Right lobe of liver (tissue), 6 donors: Measurements from ENCODE around the gene ZRANB1. TPM values are rescaled to one million over a fixed set of nuclear protein-coding genes. Genes with fewer than 3 reads are reported as not detected.

Experiments
- ATAC-seq, 4 donors: fragments of 200-7000 bp; cut with Tn5 transposase; one replicate each; pipeline ENCODE4 v1.9.1; 2020; ENCODE audit warnings: mild to moderate bottlenecking in 4 of 4, moderate library complexity in 4 of 4
- DNase-seq, 3 donors: peaks; one replicate each; pipeline ENCODE4 v3.0.0-alpha.2; 2020
- H3K27ac ChIP-seq, 3 donors: fragments of 200-600 bp; one replicate each; pipeline ENCODE4 v1.8.0; 2022
- H3K27me3 ChIP-seq, 2 donors: fragments of 200-600 bp; one replicate each; pipeline ENCODE4 v1.8.0; 2022
- H3K36me3 ChIP-seq, 4 donors: fragments of 200-600 bp; sonication (generic) in 1 of 4; one replicate each; pipeline versions ENCODE4 v1.5.1 to v1.8.0; 2017 to 2022; ENCODE audit warnings: control low read depth in 1 of 4
- H3K4me1 ChIP-seq, 4 donors: fragments of 200-600 bp; sonication (generic) in 1 of 4; one replicate each; pipeline versions ENCODE4 v1.5.1 to v1.8.0; 2017 to 2022; ENCODE audit warnings: control low read depth in 1 of 4
- H3K4me3 ChIP-seq, 3 donors: fragments of 200-600 bp; one replicate each; pipeline ENCODE4 v1.8.0; 2022
- H3K9me3 ChIP-seq, 4 donors: fragments of 200-600 bp; sonication (generic) in 1 of 4; one replicate each; pipeline versions ENCODE4 v1.5.1 to v1.8.0; 2017 to 2022; ENCODE audit warnings: control low read depth in 1 of 4
- POLR2A ChIP-seq: fragments of 450-650 bp; IDR thresholded peaks from one replicate; pipeline ENCODE4 v1.6.1; 2017; ENCODE audit warnings: antibody characterized with exemption, mild to moderate bottlenecking
- WGBS: methylation state at CpG from one replicate; pipeline ENCODE4 v1.1.6; 2018; ENCODE audit warnings: low coverage, low lambda C conversion rate; ENCODE audit not compliant: insufficient coverage; ENCODE audit errors: missing lambda C conversion rate; 5-methylcytosine and 5-hydroxymethylcytosine counted together
- intact Hi-C, 2 donors: fragments of 100-400 bp; cut with DNase I; formaldehyde crosslinking; loops; one replicate each; pipeline versions ENCODE4 v1.11.2 to v1.14.1; 2022
- total RNA-seq, 6 experiments: library from RNA; depleted of rRNA in 2 of 6; stranded (reverse); fragments of >200 nt in 2 of 6; fragmentation: NEBNext Ultra II Directional in 3 of 6; extraction: Animal tissue kit (Norgen Biotek cat#: 25700) in 3 of 6; gene quantifications; one replicate each; pipeline versions ENCODE4 v1.1.0 to v1.2.4, GENCODE V29; 2016 to 2023
- TF ChIP-seq, protein P1 (sequence below), 4 donors: fragments of 200-600 bp in 3 of 4; fragments of 450-650 bp in 1 of 4; IDR thresholded peaks; one replicate each; pipeline versions ENCODE4 v1.5.1 to v1.8.0; 2016 to 2022; ENCODE audit warnings: antibody characterized with exemption in 4 of 4, mild to moderate bottlenecking in 2 of 4
- donor health status: DM: no; HTN: yes; CAD: no.
- donor health status: DM: no; HTN: no; CAD: no.
- donor health status: DM: no; HTN: no; CAD: no.
- donor health status: DM: no; HTN: yes; CAD: no.
- donor health status: DM: no; HTN: yes; CAD: no.

Gene ZRANB1
- total RNA-seq, 6 experiments from 2014 or later: 8.6 to 17.6 (median 11.6) TPM

DNA sequence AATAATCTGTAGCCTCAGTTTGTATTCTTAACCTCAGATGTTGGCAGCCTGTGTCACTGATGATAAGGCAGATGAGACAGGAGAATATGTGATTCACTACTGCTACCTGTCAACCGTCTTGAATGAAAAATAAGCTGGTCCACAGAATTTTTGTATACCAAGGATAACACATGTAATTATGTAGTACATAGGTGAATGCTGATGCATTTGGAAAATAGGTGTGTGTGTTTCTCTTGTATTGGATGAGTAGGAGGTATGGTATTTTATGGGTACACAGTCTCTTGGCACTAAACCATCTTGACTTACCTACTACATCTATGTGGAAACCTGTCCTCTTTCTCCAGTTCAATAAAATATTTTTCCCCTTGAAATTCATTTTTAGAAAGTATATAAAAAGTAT is 20.7 kb upstream of the ZRANB1 start:
- TF ChIP-seq, protein P1, sequence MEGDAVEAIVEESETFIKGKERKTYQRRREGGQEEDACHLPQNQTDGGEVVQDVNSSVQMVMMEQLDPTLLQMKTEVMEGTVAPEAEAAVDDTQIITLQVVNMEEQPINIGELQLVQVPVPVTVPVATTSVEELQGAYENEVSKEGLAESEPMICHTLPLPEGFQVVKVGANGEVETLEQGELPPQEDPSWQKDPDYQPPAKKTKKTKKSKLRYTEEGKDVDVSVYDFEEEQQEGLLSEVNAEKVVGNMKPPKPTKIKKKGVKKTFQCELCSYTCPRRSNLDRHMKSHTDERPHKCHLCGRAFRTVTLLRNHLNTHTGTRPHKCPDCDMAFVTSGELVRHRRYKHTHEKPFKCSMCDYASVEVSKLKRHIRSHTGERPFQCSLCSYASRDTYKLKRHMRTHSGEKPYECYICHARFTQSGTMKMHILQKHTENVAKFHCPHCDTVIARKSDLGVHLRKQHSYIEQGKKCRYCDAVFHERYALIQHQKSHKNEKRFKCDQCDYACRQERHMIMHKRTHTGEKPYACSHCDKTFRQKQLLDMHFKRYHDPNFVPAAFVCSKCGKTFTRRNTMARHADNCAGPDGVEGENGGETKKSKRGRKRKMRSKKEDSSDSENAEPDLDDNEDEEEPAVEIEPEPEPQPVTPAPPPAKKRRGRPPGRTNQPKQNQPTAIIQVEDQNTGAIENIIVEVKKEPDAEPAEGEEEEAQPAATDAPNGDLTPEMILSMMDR (IDR thresholded peaks at IDR 0.05): no peak
- no peak for TF ChIP-seq POLR2A
- 22% methylated on average over 1 of the region's 1 CpG for WGBS
- peak in 1 of 4 donors; percentile 13 for ATAC-seq
- intact Hi-C loops: no loop called here
- no peaks in the 10 kb centered on the region for H3K27me3 ChIP-seq
- peaks cover 0 to 46% (median 12%) of the 10 kb centered on the region in 4 donors for H3K4me1 ChIP-seq
- H3K4me3 ChIP-seq: no peak overlapping the region
- H3K27ac ChIP-seq: peak overlapping the region in 1 of 3 donors; percentile 24
- H3K9me3 ChIP-seq: no peaks in the 10 kb centered on the region
- DNase-seq: no peak
- H3K36me3 ChIP-seq: no peaks in the 10 kb centered on the region

DNA sequence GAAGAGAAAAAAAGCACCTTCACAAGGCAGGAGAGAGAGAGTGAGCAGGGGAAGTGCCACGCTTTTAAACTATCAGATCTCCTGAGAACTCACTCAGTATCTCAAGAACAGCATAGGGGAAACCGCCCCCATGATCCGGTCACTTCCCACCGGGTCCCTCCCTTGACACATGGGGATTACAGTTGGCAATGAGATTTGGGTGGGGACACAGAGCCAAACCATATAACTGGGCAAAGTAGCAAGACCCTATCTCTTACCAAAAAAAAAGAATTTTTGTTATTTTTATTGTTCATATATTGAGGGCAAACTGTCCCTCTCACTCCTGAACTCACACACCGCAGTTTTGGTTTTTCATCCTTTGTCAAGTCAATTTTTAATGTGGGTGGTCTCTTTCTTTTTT is 18.2 kb upstream of the ZRANB1 start:
- intact Hi-C loops: no loop called here
- Histone ChIP-seq H3K4me1 (peaks cover 0 to 40% (median 12%) of the 10 kb centered on the region in 4 donors), H3K27me3 (no peaks in the 10 kb centered on the region), H3K9me3 (no peaks in the 10 kb centered on the region), H3K27ac (peak overlapping the region in 2 of 3 donors; percentile 33 to 54), H3K36me3 (peaks cover 0 to 3% (median 0%) of the 10 kb centered on the region in 4 donors), H3K4me3 (no peak overlapping the region)
- ATAC-seq: no peak
- TF ChIP-seq POLR2A: no peak
- TF ChIP-seq, protein P1 (IDR thresholded peaks at IDR 0.05): no peak
- no peak for DNase-seq
- whole genome bisulfite sequencing: 94% methylated on average over 3 of the region's 5 CpGs

DNA sequence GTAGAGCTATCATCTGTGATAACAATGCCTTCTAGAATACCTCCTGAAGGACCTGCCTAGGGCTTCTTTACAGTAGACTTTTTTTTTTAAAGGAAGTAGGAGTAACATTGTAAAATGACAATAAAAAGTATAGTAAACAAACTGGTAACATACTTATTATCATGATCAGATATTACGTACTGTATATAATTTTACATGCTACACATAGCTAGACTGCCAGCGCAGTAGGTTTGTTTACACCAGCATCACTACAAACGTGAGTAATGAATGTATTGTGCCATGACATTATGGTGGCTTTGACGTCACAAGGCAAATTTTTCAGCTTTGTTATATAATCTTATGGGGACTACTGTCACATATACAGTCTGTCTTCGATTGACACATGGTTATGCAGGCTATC is 15.4 kb upstream of the ZRANB1 start:
- 93% methylated on average over 5 of the region's 5 CpGs for WGBS
- Histone ChIP-seq H3K9me3 (no peaks in the 10 kb centered on the region), H3K36me3 (peaks cover 0 to 3% (median 0%) of the 10 kb centered on the region in 4 donors), H3K4me1 (peaks cover 0 to 16% (median 8%) of the 10 kb centered on the region in 4 donors), H3K27ac (no peak overlapping the region), H3K27me3 (no peaks in the 10 kb centered on the region), H3K4me3 (no peak overlapping the region)
- ATAC-seq (no peak), DNase-seq (no peak)
- intact Hi-C loops: no loop called here
- no peak for TF ChIP-seq POLR2A
- TF ChIP-seq, protein P1 (IDR thresholded peaks at IDR 0.05): no peak

DNA sequence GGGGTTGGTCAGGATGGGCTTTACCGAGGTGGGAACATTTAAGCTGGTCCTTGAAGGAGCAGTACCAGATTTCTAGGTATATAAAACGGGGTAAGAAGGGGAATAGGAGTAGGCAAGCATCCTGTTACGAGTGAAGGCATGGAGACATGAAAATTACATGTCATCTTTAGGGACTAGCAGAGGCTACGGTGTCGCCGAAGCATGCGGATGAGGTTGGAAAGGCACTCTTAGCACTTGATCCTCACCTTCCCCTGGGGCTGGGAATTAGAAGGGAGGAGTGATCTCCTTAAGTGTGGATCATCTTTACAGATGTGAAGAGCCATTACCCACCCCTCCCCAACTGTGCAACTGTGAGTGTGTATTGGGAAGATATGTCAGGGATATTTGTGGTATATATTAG is 13.8 kb upstream of the ZRANB1 start:
- 72% methylated on average over 4 of the region's 7 CpGs for WGBS
- Histone ChIP-seq H3K4me1 (peaks cover 0 to 13% (median 7%) of the 10 kb centered on the region in 4 donors), H3K27me3 (no peaks in the 10 kb centered on the region), H3K27ac (no peak overlapping the region), H3K9me3 (no peaks in the 10 kb centered on the region), H3K36me3 (peaks cover 0 to 3% (median 0%) of the 10 kb centered on the region in 4 donors), H3K4me3 (no peak overlapping the region)
- ATAC-seq (no peak), DNase-seq (no peak)
- TF ChIP-seq POLR2A: no peak
- TF ChIP-seq, protein P1 (IDR thresholded peaks at IDR 0.05): no peak
- intact Hi-C loops: no loop called here

DNA sequence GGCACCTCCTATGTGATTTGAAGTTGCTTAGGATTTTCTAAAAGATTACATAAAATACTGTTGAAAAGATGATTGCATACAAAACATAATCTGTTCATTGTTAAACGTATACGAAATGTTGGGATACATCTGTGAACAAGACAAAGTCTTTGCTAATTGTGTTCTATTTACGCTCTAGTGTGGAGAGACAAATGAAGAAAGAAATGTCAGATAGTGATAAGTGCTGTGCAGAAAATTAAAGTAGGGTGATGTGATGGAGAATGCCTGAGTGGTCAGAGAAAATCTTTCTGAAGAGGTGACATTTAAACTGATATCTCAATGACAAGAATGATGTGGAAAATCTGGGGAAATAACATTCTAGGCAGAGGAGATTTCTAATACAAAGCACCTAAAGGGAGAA is 13.4 kb upstream of the ZRANB1 start:
- Histone ChIP-seq H3K9me3 (no peaks in the 10 kb centered on the region), H3K4me3 (no peak overlapping the region), H3K27me3 (no peaks in the 10 kb centered on the region), H3K27ac (no peak overlapping the region), H3K4me1 (peaks cover 0 to 13% (median 7%) of the 10 kb centered on the region in 4 donors), H3K36me3 (peaks cover 0 to 3% (median 0%) of the 10 kb centered on the region in 4 donors)
- 93% methylated on average over 3 of the region's 3 CpGs for WGBS
- DNase-seq (no peak), ATAC-seq (no peak)
- intact Hi-C loops: no loop called here
- TF ChIP-seq POLR2A: no peak
- TF ChIP-seq, protein P1 (IDR thresholded peaks at IDR 0.05): no peak
